Fibroblast of mammary gland (primary cell): ENCODE data around the gene PPP1R9B.
A peak's percentile ranks its signal among the peaks of the same experiment; 100 is the strongest.

ENCODE experiments used
- DNase-seq: peaks from one replicate; pipeline ENCODE4 v3.0.0-alpha.2; 2010; ENCODE audit warnings: low read depth
- H3K4me3 ChIP-seq: 2 replicates; pipeline ENCODE4 v1.5.1; 2011; ENCODE audit warnings: low read depth, mild to moderate bottlenecking, low read length, moderate library complexity; ENCODE audit not compliant: control insufficient read depth
- CTCF ChIP-seq: conservative IDR thresholded peaks from 2 replicates; pipeline ENCODE4 v1.5.1; 2011; ENCODE audit warnings: low read depth, low read length, inconsistent platforms; ENCODE audit not compliant: control insufficient read depth, insufficient read depth

The PPP1R9B gene

GRCh38 chr17:50123649-50124349 is 26.7 kb downstream of the PPP1R9B start:
- no peak for TF ChIP-seq CTCF
- no peak overlapping the region for H3K4me3 ChIP-seq
- DNase-seq = no peak

GRCh38 chr17:50122945-50123344 is 27.5 kb downstream of the PPP1R9B start:
- no peak for TF ChIP-seq CTCF
- no peak for DNase-seq
- no peak overlapping the region for H3K4me3 ChIP-seq

- no peak for DNase-seq
- TF ChIP-seq CTCF = no peak
- H3K4me3 ChIP-seq = no peak overlapping the region
Observed at GRCh38 chr17:50120475-50121253, 29.8 kb downstream of the PPP1R9B start.

DNA sequence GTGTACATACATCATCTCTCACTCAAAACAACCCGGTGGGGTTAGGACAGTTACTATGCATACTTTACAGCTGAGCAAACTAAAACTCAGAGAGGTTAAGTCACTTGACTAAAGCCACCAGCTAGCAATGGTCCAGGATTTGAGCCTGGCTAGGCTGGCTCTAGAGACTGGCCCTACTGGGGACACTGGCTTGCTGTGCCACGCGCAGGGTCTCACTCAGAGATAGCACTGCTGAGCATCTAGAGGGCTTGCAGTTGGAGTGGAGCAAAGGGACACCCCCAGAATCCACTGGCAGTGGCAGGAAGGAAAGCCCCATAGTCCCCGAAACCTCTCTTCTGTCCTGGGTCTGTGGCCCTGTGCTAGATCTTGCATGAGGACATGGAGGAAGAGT is 31.7 kb downstream of the PPP1R9B start:
- DNase-seq = no peak
- TF ChIP-seq CTCF = no peak

DNA sequence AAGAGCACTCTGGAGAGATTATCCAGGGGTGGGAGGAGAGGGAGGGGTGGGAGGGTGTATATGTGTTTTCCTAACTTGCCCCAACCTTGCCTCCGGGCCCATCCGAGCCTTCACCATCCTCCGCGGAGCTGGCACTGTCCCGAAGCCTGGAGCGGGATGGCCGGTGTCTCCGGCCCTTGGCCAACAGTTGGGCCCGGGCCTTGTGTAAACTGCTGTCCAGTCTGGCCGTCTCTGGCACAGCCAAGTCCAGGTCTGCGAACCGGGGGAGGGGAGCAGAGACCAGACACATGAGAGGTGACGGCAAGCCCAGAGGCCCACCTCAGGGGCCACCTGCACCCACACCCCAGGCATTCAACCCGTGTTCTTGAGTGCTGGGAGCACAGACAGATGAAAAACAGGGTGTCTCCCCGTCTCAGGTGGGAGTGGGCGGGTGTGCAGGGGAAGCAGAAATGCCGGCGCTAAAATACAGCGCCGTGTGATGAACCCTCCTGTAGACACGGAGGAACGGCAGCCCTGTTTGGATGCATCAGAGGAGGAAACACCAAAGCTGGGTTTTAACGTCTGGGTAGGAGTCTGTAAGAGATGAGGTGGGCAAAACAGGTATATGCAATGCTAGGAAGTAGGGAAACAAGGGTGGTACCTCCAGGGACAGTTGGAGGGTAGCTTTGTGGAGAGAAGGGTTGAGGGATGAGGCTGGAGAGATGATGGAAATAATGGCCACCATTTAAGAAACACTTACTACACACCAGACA is 32.2 kb downstream of the PPP1R9B start:
- TF ChIP-seq CTCF = no peak
- DNase-seq = no peak
- no peak overlapping the region for H3K4me3 ChIP-seq

More for the DNA sequence above, 31.7 kb downstream of the PPP1R9B start:
- no peak overlapping the region for H3K4me3 ChIP-seq

DNA sequence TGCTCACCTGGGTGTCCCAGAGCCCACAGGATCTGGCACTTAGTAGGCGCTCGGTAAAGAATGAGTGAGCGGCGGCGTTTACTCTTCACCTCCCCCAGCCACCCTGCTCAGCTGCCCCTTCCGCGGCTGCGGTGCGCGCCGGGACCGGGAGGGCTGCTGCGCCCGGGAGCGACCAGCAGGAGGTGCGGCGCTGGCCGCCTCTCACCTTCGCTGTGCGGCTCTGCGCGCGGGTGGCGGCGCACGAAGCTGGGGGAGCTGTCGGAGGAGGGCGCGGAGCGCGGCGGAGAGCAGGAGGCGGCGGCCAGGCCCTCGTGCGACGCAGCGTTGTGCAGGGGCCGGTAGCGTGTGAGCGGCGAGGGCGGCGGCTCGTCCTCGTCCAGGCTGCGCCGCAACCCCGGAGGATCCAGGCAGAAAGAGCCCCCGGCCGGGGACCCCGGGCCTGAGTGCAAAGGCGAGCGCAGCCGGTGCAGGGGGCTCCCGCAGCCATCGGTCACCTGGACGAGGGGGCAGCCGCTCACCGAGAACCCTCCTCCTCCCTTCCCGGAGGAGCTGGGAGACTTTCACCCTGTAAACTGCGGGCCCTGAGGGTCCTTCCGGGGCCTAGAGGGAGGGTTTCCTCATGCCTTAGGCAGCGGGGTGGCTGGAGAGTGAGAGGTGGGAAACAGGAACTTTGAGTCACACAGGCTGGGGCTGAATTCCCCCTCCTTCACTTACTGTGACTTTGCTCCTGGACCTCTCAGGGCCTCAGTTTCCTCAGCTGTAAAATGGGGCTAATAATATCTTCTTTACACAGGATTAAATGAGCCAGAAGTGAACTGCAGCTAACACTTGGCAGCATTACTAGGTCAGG is 33.0 kb downstream of the PPP1R9B start:
- no peak overlapping the region for H3K4me3 ChIP-seq
- peak; percentile 48 for DNase-seq
- no peak for TF ChIP-seq CTCF
